VCaP (cell line): ENCODE results near the gene DSEL.
A peak's percentile ranks its signal among the peaks of the same experiment; 100 is the strongest.

ENCODE experiments used
- H3K27ac ChIP-seq: fragments of 450-650 bp; 2 replicates; pipeline ENCODE4 v1.5.1; 2017
- TF ChIP-seq, protein P1 (sequence below): fragments of 450-650 bp; conservative IDR thresholded peaks from 2 replicates; pipeline ENCODE4 v1.5.1; 2017; ENCODE audit warnings: mild to moderate bottlenecking, moderate library complexity

The DSEL gene

DNA sequence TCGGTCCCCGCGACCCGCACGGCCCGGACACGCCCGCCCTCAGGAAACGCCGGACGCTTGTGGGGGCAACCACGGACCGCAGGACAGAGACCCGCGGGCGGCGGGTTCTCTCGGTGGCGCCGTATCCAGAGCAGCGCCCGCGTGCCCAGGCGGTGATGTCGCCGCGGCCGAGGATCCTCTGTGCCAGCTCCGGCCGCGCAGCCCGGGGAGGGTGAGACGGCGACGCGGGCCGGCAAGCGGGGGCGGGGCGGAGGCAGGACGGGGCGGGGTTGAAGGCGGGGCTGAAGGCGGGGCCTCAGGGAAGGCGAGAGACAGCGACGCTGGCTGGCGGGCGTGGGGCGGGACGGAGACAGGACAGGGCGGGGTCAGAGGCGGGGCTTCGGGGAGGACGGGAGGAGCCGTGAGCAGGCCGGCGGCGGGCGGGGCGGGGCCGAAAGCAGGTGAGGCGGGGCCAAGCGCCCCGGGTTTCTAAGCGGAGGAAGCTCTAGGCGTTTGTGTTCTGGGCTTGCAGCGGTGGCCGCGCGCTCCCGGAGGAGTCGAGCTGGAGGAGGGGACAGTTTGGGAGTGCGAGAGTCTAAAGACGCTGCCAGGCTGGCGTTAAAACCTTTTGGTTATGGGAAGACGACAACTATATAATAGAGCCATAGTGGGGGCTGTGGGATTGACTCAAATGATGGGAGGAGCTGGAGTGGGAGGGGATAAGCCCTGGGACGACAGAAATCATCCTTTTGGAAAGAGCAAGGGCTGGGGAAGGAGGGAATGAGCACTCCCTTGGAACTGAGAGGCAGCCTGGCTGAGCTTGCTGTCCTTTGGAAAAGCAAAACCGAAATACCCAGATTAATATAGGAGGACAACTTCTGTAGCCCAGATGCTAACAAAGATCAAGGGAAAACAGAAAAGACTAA, at the start of gene DSEL:
DSEL (minus strand) TSS at position 182 of the 905 bp plus-strand sequence. CDS start 2,112 bp downstream, outside the sequence.
- peak within 1 kb of the TSS; percentile 93 for H3K27ac ChIP-seq

DNA sequence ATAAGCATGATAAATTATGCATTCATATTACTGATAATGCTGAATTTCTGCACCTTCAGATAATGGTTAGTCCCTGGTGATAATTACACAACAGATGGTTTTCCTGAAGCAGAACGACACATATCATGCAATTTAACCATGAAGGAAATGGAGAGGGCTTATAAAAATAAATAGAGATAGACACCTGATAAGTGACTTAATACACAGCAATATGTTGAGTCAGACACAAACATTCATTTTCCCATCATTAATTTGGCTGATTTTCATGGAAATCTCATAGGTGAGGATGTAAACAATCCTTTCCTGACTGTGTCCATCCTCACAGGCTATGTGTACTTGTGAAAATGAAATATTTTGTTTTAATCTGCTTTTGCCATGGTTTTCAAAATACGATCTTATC, 36.9 kb upstream of the DSEL start:
- TF ChIP-seq, protein P1, sequence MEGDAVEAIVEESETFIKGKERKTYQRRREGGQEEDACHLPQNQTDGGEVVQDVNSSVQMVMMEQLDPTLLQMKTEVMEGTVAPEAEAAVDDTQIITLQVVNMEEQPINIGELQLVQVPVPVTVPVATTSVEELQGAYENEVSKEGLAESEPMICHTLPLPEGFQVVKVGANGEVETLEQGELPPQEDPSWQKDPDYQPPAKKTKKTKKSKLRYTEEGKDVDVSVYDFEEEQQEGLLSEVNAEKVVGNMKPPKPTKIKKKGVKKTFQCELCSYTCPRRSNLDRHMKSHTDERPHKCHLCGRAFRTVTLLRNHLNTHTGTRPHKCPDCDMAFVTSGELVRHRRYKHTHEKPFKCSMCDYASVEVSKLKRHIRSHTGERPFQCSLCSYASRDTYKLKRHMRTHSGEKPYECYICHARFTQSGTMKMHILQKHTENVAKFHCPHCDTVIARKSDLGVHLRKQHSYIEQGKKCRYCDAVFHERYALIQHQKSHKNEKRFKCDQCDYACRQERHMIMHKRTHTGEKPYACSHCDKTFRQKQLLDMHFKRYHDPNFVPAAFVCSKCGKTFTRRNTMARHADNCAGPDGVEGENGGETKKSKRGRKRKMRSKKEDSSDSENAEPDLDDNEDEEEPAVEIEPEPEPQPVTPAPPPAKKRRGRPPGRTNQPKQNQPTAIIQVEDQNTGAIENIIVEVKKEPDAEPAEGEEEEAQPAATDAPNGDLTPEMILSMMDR, result no peak
- H3K27ac ChIP-seq, result no peak overlapping the region

More for the DNA sequence above, at the start of gene DSEL:
- TF ChIP-seq, protein P1, result no peak

- peak overlapping the region; percentile 80 for H3K27ac ChIP-seq
- TF ChIP-seq, protein P1, result no peak
These were observed 34.5 kb upstream of the DSEL start for GRCh38 chr18:67550872-67551520.

GRCh38 chr18:67549946-67550345, 33.4 kb upstream of the DSEL start:
- TF ChIP-seq, protein P1, result no peak
- peak overlapping the region; percentile 80 for H3K27ac ChIP-seq

DNA sequence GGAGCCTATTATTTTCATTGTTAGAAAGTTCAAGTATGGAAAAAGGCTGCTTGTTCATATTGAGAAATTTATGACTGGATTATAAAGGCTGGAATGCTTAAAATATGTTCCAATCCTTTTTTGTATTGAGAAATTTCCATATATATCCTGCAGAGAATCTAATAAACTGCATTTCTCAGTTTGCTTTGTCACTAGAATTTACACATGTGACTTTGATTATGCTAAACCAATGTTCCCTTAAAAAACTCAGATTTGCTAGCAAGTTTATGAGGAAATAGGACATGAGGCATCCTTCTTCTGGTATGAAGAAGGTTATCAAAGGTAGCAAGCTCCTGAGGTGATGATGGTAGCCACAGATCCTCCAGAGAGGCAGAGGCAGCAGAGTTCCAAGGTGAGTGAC, 29.2 kb upstream of the DSEL start:
- TF ChIP-seq, protein P1, result no peak
- H3K27ac ChIP-seq, result no peak overlapping the region

DNA sequence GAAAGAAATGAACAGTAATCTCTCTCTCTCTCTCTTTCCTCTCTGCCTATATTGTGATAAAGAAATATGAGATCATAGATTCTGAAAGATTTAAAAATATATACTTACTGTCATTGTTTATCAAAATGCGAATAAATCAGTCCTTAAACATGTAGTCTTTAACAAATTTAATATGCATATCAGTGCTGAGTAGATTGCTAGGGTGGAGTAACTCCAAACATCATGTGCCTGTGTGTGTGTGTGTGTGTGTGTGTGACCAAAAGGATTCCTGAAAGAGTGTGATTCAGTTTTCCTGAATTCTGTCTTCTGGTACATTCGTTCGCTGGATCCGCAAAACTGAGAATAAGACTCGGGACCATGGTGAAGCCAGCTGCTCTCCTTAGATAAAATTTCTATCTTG, 24.0 kb upstream of the DSEL start:
- TF ChIP-seq, protein P1, result no peak
- no peak overlapping the region for H3K27ac ChIP-seq

GRCh38 chr18:67531929-67532328, 15.4 kb upstream of the DSEL start:
- TF ChIP-seq, protein P1, result no peak
- H3K27ac ChIP-seq, result no peak overlapping the region
